ENCODE data around the gene TOX3. TPM values are rescaled to one million over a fixed set of nuclear protein-coding genes. Genes with fewer than 3 reads are reported as not detected.

TOX3 gene
- total RNA-seq, 1 experiment from 2014 or later, result 20.2 TPM

- no peak overlapping the region for H4K8ac ChIP-seq (replicated peaks; ENCODE audit: insufficient read length, low read depth, low read length)
- no peaks in the 10 kb centered on the region for H3K23me2 ChIP-seq (ENCODE audit: insufficient read length, low read depth, low read length, poor library complexity, severe bottlenecking)
- Mint-ChIP-seq H3K4me1 (peaks cover 26 to 32% of the 10 kb centered on the region in 2 experiments), H3K27ac (peak overlapping the region in 1 of 3 experiments; percentile 83; a peak in 4 of 7 replicates), H3K4me3 (no peak overlapping the region), H3K9me3 (no peaks in the 10 kb centered on the region; a peak in 2 of 5 replicates), H3K27me3 (ENCODE audit: low read depth) (no peaks in the 10 kb centered on the region), H3K36me3 (ENCODE audit: insufficient read depth in 1 of 3, low read depth in 3 of 3) (peaks cover 0 to 11% (median 0%) of the 10 kb centered on the region in 3 experiments; a peak in 2 of 7 replicates)
- no peak overlapping the region for H2BK120ac ChIP-seq (ENCODE audit: low read depth, low read length, poor library complexity, severe bottlenecking)
- TF ChIP-seq CTCF (conservative IDR thresholded peaks at IDR 0.05), result no peak
- H3K79me2 ChIP-seq (ENCODE audit: insufficient read depth, low read length), result no peaks in the 10 kb centered on the region
- no peak overlapping the region for H2AK5ac ChIP-seq (ENCODE audit: insufficient read length, low read length)
- no peak overlapping the region for H3K27ac ChIP-seq (ENCODE audit: insufficient read length, low read depth, low read length)
- H3K56ac ChIP-seq (ENCODE audit: insufficient read length, low read depth, low read length), result no peak overlapping the region
- H2BK15ac ChIP-seq (ENCODE audit: low read depth, low read length), result no peak overlapping the region
- WGBS (ENCODE audit: extremely low coverage, insufficient read length, low lambda C conversion rate), result no CpG with 5 or more reads among the region's 5 CpGs
- no peak overlapping the region for H3K4ac ChIP-seq (ENCODE audit: low read depth, low read length)
- H4K5ac ChIP-seq (ENCODE audit: insufficient read length, low read depth, low read length), result no peak overlapping the region
- H2BK12ac ChIP-seq (ENCODE audit: insufficient read length, low read depth, low read length), result no peak overlapping the region
- H3K27me3 ChIP-seq (ENCODE audit: insufficient read depth, low read length), result no peaks in the 10 kb centered on the region
- H3K9me3 ChIP-seq (ENCODE audit: control insufficient read depth, low read depth, low read length), result no peaks in the 10 kb centered on the region
- H4K20me1 ChIP-seq (ENCODE audit: control insufficient read depth, insufficient read depth, insufficient read length), result no peaks in the 10 kb centered on the region
- no peak overlapping the region for H3T11ph ChIP-seq (ENCODE audit: low read length)
- DNase-seq, result no peak
- H3K79me1 ChIP-seq (ENCODE audit: insufficient read depth, low read depth, low read length, poor library complexity, severe bottlenecking), result no peaks in the 10 kb centered on the region
- peaks cover 3% of the 10 kb centered on the region; the same call in 1 of the 2 replicates for H3K4me1 ChIP-seq (ENCODE audit: insufficient read depth, low read length)
- H4K91ac ChIP-seq (ENCODE audit: insufficient read length, low read depth, low read length), result no peak overlapping the region
- H3K23ac ChIP-seq (ENCODE audit: insufficient read length, low read depth, low read length), result no peak overlapping the region
- no peak overlapping the region for H3K18ac ChIP-seq (ENCODE audit: insufficient read length, low read depth, low read length)
- no peak overlapping the region for H3K14ac ChIP-seq (ENCODE audit: insufficient read depth, low read length)
- no peak overlapping the region for H3K9ac ChIP-seq (ENCODE audit: extremely low read depth, insufficient read length, low read length)
- no peak overlapping the region for H2AFZ ChIP-seq (ENCODE audit: low read length)
- H3K4me2 ChIP-seq (ENCODE audit: insufficient read depth, insufficient read length, low read length), result no peak overlapping the region
- no peak overlapping the region for H2BK20ac ChIP-seq (ENCODE audit: low read depth, low read length, poor library complexity, severe bottlenecking)
- no peak overlapping the region for H2BK5ac ChIP-seq (ENCODE audit: insufficient read length, low read length)
Measured at GRCh38 chr16:52561910-52562741, 15.2 kb upstream of the TOX3 start.

Measured in H9 (cell line).